Endometrium (tissue), 2 donors: ENCODE results near the gene PPP2R3A.
"Not testable (repeated sequence)": the region's sequence is repeated elsewhere in the genome, so short reads cannot be mapped to it uniquely, and the experiment has no call there.

Experiments
- FAIRE-seq: peaks from 2 replicates; lab custom pipeline; 2012; peaks lifted over from hg19 to GRCh38; lab: Jason Lieb, UNC
- donor health status: control.
- donor health status: control.

The PPP2R3A gene

GRCh38 chr3:136162322-136162721 lies 196.8 kb downstream of the PPP2R3A start:
- FAIRE-seq, result no peak

DNA sequence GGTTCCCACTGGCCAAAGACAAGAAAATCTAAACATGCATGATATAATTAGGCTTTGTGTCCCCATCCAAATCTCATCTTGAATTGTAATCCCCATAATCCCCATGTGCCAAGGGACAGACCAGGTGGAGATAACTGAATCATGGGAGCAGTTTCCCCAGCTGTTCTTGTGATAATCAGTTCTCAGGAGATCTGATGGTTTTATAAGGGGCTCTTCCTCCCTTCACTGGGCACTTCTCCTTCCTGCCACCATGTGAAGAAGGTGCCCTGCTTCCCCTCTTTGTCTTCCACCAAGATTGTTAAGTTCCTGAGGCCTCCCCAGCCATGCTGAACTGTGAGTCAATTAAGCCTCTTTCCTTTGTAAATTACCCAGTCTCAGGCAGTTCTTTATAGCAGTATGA lies 198.1 kb downstream of the PPP2R3A start:
- not testable (repeated sequence) for FAIRE-seq

DNA sequence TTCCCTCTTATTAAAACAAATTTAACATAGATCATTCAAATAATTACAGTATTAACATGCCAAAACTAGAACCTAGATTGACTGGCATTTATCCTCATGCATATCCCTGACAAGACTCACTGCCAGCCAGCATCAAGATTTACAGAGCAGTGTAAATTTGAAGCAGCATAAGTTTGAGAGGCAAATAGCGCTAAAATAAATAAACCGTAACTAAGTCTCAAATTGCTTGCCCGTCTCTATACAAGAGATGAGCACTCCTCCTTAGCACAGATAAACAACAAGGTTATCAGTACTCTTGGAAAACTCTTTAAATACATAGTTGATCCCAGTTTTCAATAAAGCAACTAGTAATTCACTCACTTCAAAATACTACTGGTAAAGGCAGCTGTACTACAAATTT lies 201.0 kb downstream of the PPP2R3A start:
- no peak for FAIRE-seq

DNA sequence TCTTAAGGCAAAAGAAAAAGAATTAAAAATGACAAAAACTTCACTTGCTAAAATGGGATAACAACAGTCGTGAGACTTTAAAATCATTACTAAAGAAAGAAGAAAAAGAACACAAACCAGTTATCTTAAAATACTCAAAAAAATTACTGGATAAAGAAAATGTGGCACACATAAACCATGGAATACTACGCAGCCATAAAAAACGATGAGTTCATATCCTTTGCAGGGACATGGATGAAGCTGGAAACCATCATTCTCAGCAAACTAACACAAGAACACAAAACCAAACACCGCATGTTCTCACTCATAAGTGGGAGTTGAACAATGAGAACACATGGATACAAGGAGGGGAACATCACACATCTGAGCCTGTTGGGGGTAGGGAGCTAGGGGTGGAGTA lies 202.7 kb downstream of the PPP2R3A start:
- not testable (repeated sequence) for FAIRE-seq

DNA sequence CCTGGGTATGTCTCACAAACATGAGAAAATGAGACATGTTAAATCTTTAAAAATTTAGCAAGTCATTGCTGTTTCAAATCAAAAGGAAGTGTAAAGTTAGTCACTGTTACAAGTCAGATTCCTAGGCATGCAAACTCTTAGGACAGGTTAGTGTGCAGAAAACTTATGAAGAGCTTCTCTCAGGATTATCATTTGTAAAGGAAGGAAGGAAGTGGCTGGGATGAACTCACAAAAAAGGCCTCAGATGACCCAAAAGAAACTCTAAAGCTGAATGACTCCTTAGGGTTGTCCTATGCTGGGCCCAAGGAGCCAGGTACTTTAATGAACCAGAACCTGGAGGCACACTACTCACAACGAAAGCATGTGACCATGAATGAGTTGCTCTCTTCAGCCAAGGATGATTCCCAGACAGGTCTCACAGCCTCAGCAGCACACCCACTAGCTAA lies 205.6 kb downstream of the PPP2R3A start:
- no peak for FAIRE-seq

DNA sequence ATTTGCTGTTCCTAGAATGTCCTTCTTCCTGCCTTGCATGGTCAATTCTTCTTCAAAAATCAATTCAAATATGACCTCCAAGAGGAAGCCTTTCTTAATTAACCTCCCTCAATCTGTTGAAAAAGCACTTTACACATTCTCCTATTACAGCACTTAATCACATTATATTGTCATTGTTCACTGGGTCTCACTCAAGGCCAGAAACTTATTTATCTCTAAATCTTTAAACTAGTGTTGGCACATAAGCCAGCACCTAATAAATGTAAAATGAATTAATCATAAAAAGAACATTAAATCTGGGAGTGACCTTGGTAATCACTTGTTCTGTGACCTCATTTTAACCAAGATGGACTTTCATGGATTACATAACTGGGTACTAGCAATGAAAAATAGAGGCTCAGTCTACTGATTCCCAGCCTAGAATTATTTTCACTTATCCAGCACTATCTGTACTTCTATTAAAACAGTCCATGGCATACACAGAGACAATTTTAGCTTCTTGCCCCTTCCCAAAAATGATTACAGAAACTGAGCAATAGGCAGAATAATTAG lies 208.5 kb downstream of the PPP2R3A start:
- no peak for FAIRE-seq

DNA sequence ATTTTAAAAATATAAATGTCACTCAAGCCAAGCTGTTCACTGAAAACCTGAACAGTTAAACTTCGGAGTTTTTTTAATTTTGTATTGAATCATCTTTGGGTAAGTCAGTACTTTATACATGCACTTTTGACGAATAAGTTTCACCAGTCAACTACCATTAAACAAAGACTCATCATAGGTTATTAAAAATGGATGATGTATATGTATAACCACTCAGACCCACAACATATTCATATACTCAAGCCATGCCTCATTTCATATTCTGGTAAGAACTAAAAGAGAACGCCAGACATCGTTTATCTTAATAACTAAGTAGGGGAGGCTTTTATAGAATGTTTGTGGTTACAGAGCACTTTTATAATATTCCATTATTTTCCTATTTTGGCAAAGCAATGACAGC lies 212.3 kb downstream of the PPP2R3A start:
- FAIRE-seq, result peak; percentile 18

GRCh38 chr3:136181741-136182140 lies 216.2 kb downstream of the PPP2R3A start:
- no peak for FAIRE-seq

GRCh38 chr3:136184703-136185102 lies 219.2 kb downstream of the PPP2R3A start:
- no peak for FAIRE-seq

GRCh38 chr3:136186344-136186743 lies 220.8 kb downstream of the PPP2R3A start:
- FAIRE-seq, result no peak

- FAIRE-seq, result no peak
Observed at GRCh38 chr3:136186846-136187245, 221.3 kb downstream of the PPP2R3A start.

- no peak for FAIRE-seq
Observed at GRCh38 chr3:136187868-136188267, 222.3 kb downstream of the PPP2R3A start.

DNA sequence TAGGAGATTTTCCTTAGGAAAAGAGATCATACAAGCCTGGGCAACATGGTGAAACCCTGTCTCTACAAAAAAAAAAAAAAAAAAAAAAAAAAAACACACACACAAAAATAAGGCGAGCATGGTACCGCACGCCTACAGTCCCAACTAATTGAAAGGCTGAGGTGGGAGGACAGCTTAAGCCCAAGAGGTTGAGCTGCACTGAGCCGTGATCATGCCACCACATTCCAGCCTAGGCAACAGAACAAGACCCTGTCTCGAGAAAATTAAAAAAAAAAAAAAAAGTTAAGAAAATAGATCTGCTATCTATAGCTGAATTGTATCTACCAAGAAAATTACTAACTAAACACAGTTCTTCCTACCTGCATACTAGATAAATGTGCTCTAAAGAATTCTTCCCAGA lies 223.5 kb downstream of the PPP2R3A start:
- no peak for FAIRE-seq

GRCh38 chr3:136189859-136190617 lies 224.5 kb downstream of the PPP2R3A start:
- FAIRE-seq, result no peak

GRCh38 chr3:136192195-136192594 lies 226.7 kb downstream of the PPP2R3A start:
- not testable (repeated sequence) for FAIRE-seq

GRCh38 chr3:136192831-136193230 lies 227.3 kb downstream of the PPP2R3A start:
- no peak for FAIRE-seq

DNA sequence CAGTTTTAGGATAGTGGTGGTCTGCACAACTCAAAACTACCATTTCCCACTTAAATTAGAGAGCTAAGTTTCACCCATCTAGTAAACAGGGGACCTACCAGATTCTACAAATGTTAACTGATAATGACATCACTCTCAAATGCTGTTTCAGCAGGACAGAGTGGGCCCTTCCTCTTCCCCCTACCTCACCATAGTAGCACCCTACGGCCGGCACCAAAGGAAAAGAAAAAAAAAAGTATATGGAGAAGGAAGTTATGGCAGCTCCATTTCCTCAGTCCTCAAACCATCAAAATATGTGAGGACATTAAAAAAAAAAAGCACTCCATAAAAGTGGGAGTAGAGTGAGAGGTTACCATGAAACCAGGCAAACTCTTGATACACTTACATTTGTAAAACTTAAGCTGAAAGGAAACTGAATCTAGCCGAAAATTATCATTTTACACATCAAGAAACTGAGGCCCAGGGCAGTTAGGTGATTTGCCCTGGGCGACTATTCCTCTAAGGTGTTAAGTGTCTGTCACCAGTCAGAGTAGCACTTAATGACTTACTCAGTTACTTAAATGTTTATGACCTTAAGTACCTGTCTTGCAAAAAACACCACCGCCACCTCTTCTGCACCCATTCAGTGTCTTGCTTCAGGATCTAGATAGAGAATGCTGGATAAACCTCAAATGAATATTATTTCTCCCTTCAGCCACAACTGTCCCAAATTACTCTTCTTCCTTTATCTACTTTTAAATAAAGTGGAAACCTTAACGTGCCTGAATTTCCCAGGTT lies 227.9 kb downstream of the PPP2R3A start:
- no peak for FAIRE-seq

DNA sequence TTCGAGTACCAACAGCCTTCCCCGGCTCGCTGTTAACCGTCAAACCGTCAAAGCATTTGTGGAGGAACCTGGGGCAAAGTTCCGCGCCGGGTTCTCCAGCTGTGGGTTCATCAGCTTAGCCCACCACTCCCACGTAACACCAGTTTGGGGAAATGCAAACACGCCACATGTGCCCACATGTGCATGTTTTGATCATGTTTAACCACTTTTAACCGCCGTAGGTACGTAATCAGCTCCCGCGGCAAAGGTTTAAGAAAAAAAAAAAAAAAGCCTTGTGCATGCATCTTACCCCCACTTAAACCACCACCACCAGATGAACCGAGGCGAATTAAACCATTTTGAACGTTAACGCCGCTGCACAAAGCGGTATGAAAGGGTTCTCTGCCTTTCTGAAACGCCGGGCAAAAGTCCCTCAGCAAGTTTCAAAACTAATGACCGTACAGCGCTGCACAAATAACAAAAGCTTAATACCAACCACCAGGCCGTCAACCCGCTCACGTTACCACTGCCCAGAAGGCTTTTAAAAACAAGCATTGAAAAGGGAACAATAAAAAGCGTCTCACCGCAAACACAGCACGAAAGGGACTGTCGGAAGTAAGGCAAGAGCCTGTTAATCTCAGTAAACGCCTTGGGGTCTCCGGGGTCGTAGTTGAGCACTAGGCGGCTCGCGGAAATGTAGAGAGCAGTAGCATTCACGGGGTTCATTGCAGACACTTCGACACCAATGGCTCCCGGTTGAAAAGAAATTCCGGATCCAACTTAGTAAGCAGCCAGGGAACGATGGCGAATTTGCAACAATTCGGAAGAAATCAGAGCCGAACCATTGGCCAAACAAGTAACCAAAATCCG lies 229.1 kb downstream of the PPP2R3A start:
- no peak for FAIRE-seq

DNA sequence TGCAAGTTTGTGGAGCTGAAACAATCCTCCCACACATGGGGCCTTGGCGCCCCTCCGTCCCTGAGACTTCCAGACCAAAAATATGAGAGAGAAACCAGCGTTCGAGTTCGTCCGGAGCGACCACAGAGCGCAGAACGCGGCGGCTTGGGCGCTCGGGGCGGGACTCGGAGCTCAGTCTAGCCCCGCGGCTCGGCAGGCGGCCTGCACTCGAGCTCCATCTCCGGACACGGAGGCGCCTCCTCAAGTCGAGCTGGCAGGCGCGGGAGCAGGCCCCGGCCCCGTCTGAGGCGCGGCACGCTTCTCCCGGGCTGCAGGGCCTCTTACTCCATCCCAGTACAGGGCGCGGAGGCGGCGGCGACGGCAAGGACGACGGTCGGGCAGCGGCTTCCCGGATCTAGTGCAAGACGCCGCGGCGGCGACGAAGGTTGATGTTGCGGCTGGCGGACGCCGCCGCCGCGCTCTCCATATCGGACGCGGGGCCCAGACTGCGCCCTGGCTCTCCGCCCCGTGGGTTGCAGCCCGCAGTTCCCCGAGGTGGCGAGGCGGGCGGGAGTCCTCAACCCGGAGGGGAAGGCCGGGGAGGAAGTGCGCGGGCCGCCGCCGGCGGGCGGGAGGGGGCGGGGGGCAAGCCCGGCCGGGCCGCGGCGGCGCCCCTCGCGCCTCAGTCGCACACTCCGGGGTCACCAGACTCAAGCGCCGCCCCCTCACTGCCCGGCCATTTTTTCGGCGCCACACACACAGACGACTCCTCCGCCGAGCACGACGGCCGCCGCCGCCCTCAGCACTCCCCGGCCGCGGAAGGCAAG lies 229.9 kb downstream of the PPP2R3A start:
- no peak for FAIRE-seq

DNA sequence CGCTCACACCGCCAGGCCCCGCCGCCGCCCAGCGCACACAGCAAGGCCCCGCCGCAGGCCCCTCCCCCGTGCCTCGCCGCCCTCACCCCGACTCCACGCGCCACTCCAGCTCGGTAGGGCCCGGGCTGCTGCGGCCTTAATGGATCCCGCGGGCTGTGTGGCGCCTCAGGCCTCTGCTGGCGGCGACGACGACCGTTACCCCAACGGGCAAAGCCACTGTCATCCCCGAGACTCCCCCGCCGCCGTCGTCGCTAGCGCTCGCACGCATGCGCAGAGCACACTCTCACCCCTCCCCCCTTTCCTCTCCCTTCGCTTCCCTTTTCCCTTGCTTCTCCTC lies 230.5 kb downstream of the PPP2R3A start, which contains the start of gene MSL2:
TSS of gene MSL2 (minus strand) at position 272 of the 337 bp plus-strand sequence. CDS start 1,222 bp downstream, outside the sequence.
- no peak for FAIRE-seq
